Measurements from ENCODE around the gene CERS2.

Gene CERS2

GRCh38 chr1:150976879-150977694, 2.5 kb upstream of the CERS2 start:
- no peak for DNase-seq (ENCODE audit: low read depth)
- TF ChIP-seq CTCF (conservative IDR thresholded peaks at IDR 0.05; ENCODE audit: control insufficient read depth, insufficient read depth, low read depth, low read length) = no peak
- no peak overlapping the region for H3K4me3 ChIP-seq (ENCODE audit: control insufficient read depth, low read depth, low read length)

- no peak overlapping the region for H3K4me3 ChIP-seq (ENCODE audit: control insufficient read depth, low read depth, low read length)
- TF ChIP-seq CTCF (conservative IDR thresholded peaks at IDR 0.05; ENCODE audit: control insufficient read depth, insufficient read depth, low read depth, low read length) = no peak
- DNase-seq (ENCODE audit: low read depth) = no peak
Observed at GRCh38 chr1:150976401-150976821, 1.8 kb upstream of the CERS2 start.

GRCh38 chr1:150973836-150974579, 627 bp downstream of the CERS2 start:
- H3K4me3 ChIP-seq (ENCODE audit: control insufficient read depth, low read depth, low read length) = peak overlapping the region; percentile 84
- DNase-seq (ENCODE audit: low read depth) = peak; percentile 23
- no peak for TF ChIP-seq CTCF (conservative IDR thresholded peaks at IDR 0.05; ENCODE audit: control insufficient read depth, insufficient read depth, low read depth, low read length)

GRCh38 chr1:150973258-150973835, 1.3 kb downstream of the CERS2 start:
- peak overlapping the region; percentile 84 for H3K4me3 ChIP-seq (ENCODE audit: control insufficient read depth, low read depth, low read length)
- peak; percentile 11 for DNase-seq (ENCODE audit: low read depth)
- TF ChIP-seq CTCF (conservative IDR thresholded peaks at IDR 0.05; ENCODE audit: control insufficient read depth, insufficient read depth, low read depth, low read length) = no peak

- peak overlapping the region; percentile 84 for H3K4me3 ChIP-seq (ENCODE audit: control insufficient read depth, low read depth, low read length)
- no peak for DNase-seq (ENCODE audit: low read depth)
- no peak for TF ChIP-seq CTCF (conservative IDR thresholded peaks at IDR 0.05; ENCODE audit: control insufficient read depth, insufficient read depth, low read depth, low read length)
Observed at GRCh38 chr1:150972417-150972940, 2.2 kb downstream of the CERS2 start.

- DNase-seq (ENCODE audit: low read depth) = peak; percentile 34
- H3K4me3 ChIP-seq (ENCODE audit: control insufficient read depth, low read depth, low read length) = peak overlapping the region; percentile 84
- peak; percentile 22 for TF ChIP-seq CTCF (conservative IDR thresholded peaks at IDR 0.05; ENCODE audit: control insufficient read depth, insufficient read depth, low read depth, low read length)
Observed at GRCh38 chr1:150971583-150972416, 2.8 kb downstream of the CERS2 start.

Data from fibroblast of mammary gland (primary cell).